Measurements from ENCODE around the gene RYR2.

GRCh38 chr1:237578540-237578939 lies 536.6 kb downstream of the RYR2 start:
- TF ChIP-seq POLR2A (IDR thresholded peaks at IDR 0.05) = no peak
- TF ChIP-seq POLR2AphosphoS5 (IDR thresholded peaks at IDR 0.05) = no peak
- TF ChIP-seq CTCF (IDR thresholded peaks at IDR 0.05) = no peak
